Uterus (tissue), 2 donors: Measurements from ENCODE around the gene LTBP2.

ENCODE experiments used
- POLR2A ChIP-seq, 2 donors: fragments of 450-650 bp; IDR thresholded peaks; one replicate each; pipeline ENCODE4 v1.6.1; 2016; ENCODE audit warnings: antibody characterized with exemption in 2 of 2, mild to moderate bottlenecking in 1 of 2, moderate library complexity in 1 of 2
- TF ChIP-seq, protein P1 (sequence below), 4 experiments: fragments of 200-600 bp in 2 of 4; fragments of 450-650 bp in 2 of 4; sonication (generic) in 2 of 4; IDR thresholded peaks; one replicate each; pipeline ENCODE4 v1.5.1; 2016 to 2019; ENCODE audit warnings: antibody characterized with exemption in 4 of 4, mild to moderate bottlenecking in 2 of 4, moderate library complexity in 1 of 4

DNA sequence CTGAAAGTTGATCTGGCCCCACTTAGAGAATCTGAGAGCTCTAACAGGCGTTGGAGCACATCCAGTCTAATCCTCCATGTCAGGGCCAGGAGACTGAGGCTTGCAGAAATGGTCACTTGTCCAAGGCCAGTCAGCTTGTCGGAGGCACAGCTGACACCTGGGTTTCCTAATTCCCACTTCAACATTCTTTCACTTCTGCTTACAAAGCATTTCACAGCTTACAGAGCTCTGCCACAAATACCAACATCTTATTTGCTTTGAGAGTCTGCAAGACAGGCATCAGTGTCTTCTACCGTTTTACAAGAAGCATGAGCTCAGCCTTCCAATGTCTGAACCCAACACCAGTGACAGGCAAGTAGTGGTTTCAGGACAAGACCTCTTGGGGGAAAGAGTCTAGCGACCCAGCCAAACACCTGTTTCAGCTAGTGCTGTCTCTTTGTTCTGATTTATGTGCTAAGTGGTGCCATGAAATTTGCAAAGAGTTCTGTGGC, 86.6 kb downstream of the LTBP2 start:
- TF ChIP-seq, protein P1, sequence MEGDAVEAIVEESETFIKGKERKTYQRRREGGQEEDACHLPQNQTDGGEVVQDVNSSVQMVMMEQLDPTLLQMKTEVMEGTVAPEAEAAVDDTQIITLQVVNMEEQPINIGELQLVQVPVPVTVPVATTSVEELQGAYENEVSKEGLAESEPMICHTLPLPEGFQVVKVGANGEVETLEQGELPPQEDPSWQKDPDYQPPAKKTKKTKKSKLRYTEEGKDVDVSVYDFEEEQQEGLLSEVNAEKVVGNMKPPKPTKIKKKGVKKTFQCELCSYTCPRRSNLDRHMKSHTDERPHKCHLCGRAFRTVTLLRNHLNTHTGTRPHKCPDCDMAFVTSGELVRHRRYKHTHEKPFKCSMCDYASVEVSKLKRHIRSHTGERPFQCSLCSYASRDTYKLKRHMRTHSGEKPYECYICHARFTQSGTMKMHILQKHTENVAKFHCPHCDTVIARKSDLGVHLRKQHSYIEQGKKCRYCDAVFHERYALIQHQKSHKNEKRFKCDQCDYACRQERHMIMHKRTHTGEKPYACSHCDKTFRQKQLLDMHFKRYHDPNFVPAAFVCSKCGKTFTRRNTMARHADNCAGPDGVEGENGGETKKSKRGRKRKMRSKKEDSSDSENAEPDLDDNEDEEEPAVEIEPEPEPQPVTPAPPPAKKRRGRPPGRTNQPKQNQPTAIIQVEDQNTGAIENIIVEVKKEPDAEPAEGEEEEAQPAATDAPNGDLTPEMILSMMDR (IDR thresholded peaks at IDR 0.05), result no peak
- no peak for TF ChIP-seq POLR2A (IDR thresholded peaks at IDR 0.05)
